G401 (cell line): ENCODE results near the gene TMEM171. TPM values are rescaled to one million over a fixed set of nuclear protein-coding genes. Genes with fewer than 3 reads are reported as not detected.

Source experiments
- DNase-seq: peaks from one replicate; pipeline ENCODE4 v3.0.0-alpha.2; 2015; ENCODE audit warnings: low spot score
- in situ Hi-C: cut with HindIII; loops from 2 replicates; pipeline ENCODE4 v1.10.0; 2016; ENCODE audit warnings: low sequenced_read_pairs, mixed read lengths
- total RNA-seq: library from RNA; depleted of rRNA; stranded (reverse); fragments of >200 nt; shearing (Covaris generic); gene quantifications from 2 replicates; pipeline ENCODE4 v1.2.3, GENCODE V29; 2014

Gene TMEM171
- total RNA-seq, 1 experiment from 2014 or later = not detected

- in situ Hi-C loops = no loop called here
Observed at GRCh38 chr5:73143716-73144115, 23.3 kb downstream of the TMEM171 start.

GRCh38 chr5:73149540-73149939, 29.2 kb downstream of the TMEM171 start:
- in situ Hi-C loops = no loop called here
- DNase-seq = no peak

More at GRCh38 chr5:73143716-73144115, 23.3 kb downstream of the TMEM171 start:
- DNase-seq = no peak

DNA sequence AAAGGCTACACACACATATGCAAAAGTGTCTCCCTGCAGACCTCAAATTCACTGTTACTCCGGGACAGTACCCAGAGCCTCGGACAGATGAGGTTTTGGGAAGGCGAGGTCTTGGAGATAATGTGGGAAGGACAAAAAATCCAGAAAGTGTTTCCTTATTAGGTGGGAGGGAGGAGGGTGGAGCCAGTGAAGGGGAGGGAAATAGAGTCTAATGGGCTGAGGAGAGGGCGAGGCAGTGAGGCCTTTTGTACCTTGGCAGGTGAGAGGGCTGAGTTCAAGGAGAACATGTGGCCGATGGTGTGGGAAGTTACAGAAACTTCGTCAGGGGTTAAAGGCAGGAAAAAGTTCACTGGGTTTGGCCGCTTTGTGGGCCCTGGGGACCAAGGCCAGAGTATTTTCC, 30.5 kb downstream of the TMEM171 start:
- in situ Hi-C loops = no loop called here
- no peak for DNase-seq

DNA sequence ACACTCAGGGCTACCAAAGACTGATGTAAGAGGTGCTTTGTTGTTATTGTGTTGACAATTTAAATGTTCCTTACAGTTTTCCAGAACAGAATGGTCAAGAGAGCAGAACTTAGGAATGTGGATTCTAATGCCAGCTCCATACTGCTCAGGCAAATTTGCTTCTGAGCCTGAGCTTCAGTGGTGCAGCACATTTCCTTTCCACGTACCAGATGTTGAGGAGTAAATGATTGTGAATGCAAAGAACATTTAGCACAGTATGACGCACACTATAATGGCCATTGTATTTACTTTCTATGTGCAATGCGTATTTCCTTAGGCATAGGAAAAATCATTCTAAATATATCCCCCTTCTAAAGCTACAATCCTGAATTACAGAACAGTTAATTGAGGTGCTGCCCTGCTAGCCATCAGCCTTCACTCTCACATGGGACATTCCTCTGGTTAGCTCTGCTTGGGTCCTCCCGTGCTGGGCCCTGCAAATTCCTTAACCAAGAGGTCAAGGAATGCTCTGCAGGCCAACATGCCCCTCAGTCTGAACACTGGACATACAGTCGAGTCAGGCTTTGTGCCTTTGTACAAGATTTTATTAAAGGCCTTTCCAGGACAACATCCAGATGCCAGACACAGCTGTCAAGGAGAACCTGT, 31.5 kb downstream of the TMEM171 start:
- no peak for DNase-seq
- in situ Hi-C loops = no loop called here

- no peak for DNase-seq
- in situ Hi-C loops = no loop called here
Observed at GRCh38 chr5:73152411-73153388, 32.3 kb downstream of the TMEM171 start.

GRCh38 chr5:73153513-73153912, 33.1 kb downstream of the TMEM171 start:
- in situ Hi-C loops = no loop called here
- DNase-seq = no peak

GRCh38 chr5:73154208-73155006, 34.0 kb downstream of the TMEM171 start:
- no peak for DNase-seq
- in situ Hi-C loops = no loop called here

DNA sequence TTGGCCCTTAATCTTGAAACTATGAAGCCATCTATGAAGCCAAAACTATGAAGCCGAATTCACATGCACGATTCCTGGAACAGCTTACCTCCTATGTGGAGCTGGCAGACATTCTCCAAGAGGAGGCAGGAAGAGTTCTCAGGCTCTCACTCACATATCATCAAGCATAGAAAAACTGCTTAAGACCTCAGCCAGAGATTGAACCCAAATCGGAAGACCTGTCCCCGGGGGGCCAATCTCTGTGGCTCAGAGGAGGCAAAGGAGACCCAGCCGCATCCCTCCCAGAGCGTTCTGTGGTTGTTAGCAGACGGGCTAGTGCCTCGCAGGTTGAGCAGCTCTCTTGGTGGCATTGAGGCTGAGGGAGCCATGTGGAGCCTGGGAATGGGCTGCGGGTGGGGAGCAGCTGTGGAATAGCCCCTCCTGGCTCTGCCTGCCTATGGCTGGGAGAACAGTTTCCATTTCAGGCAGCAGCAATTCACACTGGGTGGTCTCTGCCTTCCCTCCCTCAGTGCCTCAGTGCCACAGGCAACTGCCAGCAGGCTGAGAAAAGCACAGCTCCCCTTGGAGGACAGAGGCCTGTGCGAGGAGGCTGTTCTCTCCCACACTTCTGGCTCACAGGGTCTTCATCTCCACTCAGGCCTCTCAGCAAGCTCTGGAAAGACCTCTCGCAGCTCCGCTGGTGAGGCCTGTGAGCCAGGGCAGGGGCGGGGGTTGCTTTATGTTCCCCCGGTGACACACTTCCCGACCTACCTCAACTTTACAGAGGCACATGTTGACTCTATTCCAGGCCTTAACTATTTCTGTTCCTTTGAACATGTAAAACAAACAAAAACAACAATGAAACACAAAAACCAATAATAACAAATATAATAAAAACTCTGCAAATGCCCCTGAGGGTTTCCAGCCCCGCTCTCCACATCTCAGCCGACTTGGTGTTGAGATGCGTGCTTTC, 35.2 kb downstream of the TMEM171 start:
- in situ Hi-C loops = no loop called here
- no peak for DNase-seq

DNA sequence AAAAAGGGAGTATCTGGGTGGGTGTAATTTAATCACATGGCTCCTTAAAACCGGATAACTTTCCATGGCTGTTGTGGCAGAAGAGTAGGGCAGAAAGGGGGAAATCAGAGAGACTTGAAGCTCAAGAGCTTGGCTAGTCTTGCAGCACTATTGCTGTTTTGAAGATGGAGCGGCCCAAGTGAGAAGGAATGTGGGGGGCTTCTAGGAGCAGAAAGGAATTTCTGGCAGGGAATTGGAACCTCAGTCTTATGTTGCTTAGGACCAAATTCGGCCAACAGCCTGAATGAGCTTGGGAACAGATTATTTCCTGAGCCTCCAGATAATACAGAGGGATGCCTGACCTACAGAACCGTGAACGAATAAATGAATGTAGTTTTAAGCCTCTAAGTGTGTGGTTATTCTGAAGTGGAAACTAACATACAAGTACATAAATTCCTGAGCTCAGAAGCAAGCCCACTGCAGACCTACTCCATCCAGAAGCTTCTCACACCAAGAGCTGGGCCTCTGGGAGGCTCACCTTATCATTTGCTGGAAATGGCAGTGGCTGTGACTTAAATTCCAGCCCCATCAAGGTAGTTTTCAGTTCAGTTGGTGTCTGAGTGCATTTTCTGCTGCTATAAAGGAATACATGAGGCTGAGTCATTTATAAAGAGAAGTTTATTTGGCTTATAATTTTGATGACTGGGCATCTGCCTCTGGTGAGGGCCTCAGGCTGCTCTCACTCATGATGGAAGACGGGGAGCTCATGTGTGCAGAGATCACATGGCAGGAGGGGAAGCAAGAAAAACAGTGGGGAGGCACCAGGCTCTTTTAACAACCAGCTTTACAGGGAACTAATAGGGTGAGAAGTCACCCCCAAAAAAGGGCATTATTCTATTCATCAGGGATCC, 37.3 kb downstream of the TMEM171 start:
- in situ Hi-C loops = no loop called here
- DNase-seq = no peak

- DNase-seq = no peak
- in situ Hi-C loops = no loop called here
Observed at GRCh38 chr5:73158313-73158712, 37.9 kb downstream of the TMEM171 start.

DNA sequence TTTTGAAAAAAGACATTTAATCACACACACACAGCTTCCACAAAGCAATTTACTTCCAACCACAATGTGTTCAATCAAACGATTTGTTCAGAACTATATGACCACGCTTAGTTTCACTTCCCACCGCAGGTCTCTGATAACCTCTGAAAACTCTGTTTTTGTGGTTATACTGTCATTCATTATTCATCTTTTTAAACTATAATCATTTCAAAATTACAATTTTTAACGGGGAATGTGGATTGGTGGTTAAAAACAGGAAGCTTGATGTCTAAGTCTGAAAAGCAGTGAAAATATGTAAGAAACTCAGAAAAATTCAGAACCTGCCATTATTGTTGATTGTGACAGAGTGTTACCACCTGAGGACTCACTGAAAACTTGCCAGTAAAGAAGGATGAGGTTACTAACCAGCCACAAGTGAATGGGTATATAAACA, 39.9 kb downstream of the TMEM171 start:
- in situ Hi-C loops = no loop called here
- DNase-seq = no peak

GRCh38 chr5:73170522-73170921, 50.1 kb downstream of the TMEM171 start:
- peak; percentile 10 for DNase-seq
- in situ Hi-C loops = no loop called here

GRCh38 chr5:73171495-73171894, 51.1 kb downstream of the TMEM171 start:
- in situ Hi-C loops = no loop called here
- no peak for DNase-seq

DNA sequence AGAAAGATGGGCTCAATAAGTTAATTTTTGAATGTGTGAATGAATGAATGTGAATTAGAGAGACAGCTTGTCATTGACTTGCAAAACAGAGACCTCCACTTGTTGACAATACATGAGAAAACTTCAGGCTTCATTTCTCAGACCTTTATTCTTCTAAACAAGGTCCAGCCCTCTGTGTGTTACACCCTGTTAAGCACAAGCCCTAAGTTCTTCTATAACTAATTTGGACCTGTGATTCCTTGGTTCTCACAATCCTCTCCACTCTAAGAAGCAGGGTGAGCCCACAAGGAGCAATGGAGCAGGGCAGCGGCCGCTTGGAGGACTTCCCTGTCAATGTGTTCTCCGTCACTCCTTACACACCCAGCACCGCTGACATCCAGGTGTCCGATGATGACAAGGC, 52.6 kb downstream of the TMEM171 start, which contains the start of gene TMEM174:
Gene TMEM174 (plus strand): TSS at position 243 of the 400 bp plus-strand sequence. CDS start 51 bp downstream, at position 294.
- in situ Hi-C loops = no loop called here

DNA sequence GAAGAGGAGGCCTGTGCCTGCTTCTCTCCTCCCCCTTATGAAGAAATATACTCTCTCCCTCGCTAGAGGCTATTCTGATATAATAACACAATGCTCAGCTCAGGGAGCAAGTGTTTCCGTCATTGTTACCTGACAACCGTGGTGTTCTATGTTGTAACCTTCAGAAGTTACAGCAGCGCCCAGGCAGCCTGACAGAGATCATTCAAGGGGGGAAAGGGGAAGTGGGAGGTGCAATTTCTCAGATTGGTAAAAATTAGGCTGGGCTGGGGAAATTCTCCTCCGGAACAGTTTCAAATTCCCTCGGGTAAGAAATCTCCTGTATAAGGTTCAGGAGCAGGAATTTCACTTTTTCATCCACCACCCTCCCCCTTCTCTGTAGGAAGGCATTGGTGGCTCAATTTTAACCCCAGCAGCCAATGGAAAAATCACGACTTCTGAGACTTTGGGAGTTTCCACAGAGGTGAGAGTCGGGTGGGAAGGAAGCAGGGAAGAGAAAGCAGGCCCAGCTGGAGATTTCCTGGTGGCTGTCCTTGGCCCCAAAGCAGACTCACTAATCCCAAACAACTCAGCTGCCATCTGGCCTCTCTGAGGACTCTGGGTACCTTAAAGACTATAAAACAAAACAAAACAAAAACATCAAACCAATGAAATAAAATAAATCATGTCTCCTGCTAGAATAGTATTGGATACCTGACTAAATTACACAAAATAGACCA, 53.9 kb downstream of the TMEM171 start:
- in situ Hi-C loops = no loop called here
- DNase-seq = no peak

More for the DNA sequence above, 52.6 kb downstream of the TMEM171 start, which contains the start of gene TMEM174:
- no peak for DNase-seq

DNA sequence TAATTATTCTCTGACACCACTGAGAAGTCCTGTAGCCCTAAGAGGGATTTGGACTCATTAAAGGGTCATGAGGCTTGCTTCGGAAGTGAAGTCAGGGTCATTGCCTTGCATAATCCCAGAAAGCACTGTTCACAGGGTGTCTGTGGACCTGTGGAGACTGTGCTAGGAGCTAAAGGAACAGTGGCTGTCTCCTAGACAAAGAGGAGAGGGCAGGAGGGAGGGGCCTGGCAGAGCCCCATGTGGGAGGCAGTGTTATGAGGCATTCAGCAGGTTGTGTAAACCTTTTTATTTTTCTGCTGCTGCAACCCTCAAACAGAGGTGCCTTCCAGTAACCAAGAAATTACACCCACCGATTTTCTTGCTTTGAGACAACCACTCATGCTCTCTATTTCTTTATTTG, 55.9 kb downstream of the TMEM171 start:
- no peak for DNase-seq
- in situ Hi-C loops = no loop called here

- in situ Hi-C loops = no loop called here
Observed at GRCh38 chr5:73178265-73178664, 57.9 kb downstream of the TMEM171 start.

More at GRCh38 chr5:73178265-73178664, 57.9 kb downstream of the TMEM171 start:
- DNase-seq = no peak
